ENCODE measurements around the gene CDKN1C. TPM values are rescaled to one million over a fixed set of nuclear protein-coding genes. Genes with fewer than 3 reads are reported as not detected.

Gene CDKN1C
- total RNA-seq = 1.8 and 2.0 TPM in 2 replicates

- peak; percentile 95 for DNase-seq
- peaks cover 34% of the 10 kb centered on the region for H3K27me3 Mint-ChIP-seq
- no peaks in the 10 kb centered on the region for H3K9me3 Mint-ChIP-seq
- H3K36me3 Mint-ChIP-seq (ENCODE audit: low read depth) = no peaks in the 10 kb centered on the region
- peak within 1 kb of the TSS; percentile 89 for H3K4me3 Mint-ChIP-seq
- intact Hi-C loops (cut with micrococcal nuclease) = loop anchor here (2.0 to 10.0 kb wide), 4 partner anchors 45 to 621 kb away; partner anchors contain the start of gene TRPM5
- peak within 1 kb of the TSS; percentile 17 for H3K27ac Mint-ChIP-seq
- H3K4me1 Mint-ChIP-seq = peaks cover 5% of the 10 kb centered on the region
These were observed at the start of gene CDKN1C for GRCh38 chr11:2885678-2886081. TSS of gene CDKN1C (minus strand) at chr11:2885775. CDS start at chr11:2885456, 319 bp downstream.

- Mint-ChIP-seq H3K27me3 (peaks cover 2% of the 10 kb centered on the region), H3K4me1 (peaks cover 17% of the 10 kb centered on the region), H3K9me3 (peaks cover 6% of the 10 kb centered on the region), H3K27ac (no peak overlapping the region), H3K4me3 (no peak overlapping the region), H3K36me3 (ENCODE audit: low read depth) (peaks cover 21% of the 10 kb centered on the region)
- intact Hi-C loops (cut with micrococcal nuclease) = loop anchor here (5.0 kb wide), 1 partner anchor 43 kb away; no protein-coding TSS in a partner anchor
- DNase-seq = no peak
These were observed 49.1 kb upstream of the CDKN1C start for GRCh38 chr11:2934611-2935239.

- intact Hi-C loops (cut with micrococcal nuclease) = loop anchor here (5.0 kb wide), 1 partner anchor 43 kb away; no protein-coding TSS in a partner anchor
- Mint-ChIP-seq H3K4me3 (no peak overlapping the region), H3K4me1 (peaks cover 18% of the 10 kb centered on the region), H3K27me3 (peaks cover 2% of the 10 kb centered on the region), H3K9me3 (peaks cover 5% of the 10 kb centered on the region), H3K36me3 (ENCODE audit: low read depth) (peaks cover 14% of the 10 kb centered on the region), H3K27ac (no peak overlapping the region)
- DNase-seq = no peak
These were observed 48.5 kb upstream of the CDKN1C start for GRCh38 chr11:2934021-2934550.

GRCh38 chr11:2933375-2934020 is 47.9 kb upstream of the CDKN1C start:
- H3K27me3 Mint-ChIP-seq = peaks cover 4% of the 10 kb centered on the region
- peak overlapping the region; percentile 25 for H3K27ac Mint-ChIP-seq
- peaks cover 3% of the 10 kb centered on the region for H3K9me3 Mint-ChIP-seq
- intact Hi-C loops (cut with micrococcal nuclease) = loop anchor here (5.0 kb wide), 1 partner anchor 44 kb away; no protein-coding TSS in a partner anchor
- DNase-seq = peak; percentile 85
- H3K36me3 Mint-ChIP-seq (ENCODE audit: low read depth) = peaks cover 11% of the 10 kb centered on the region
- H3K4me1 Mint-ChIP-seq = peaks cover 20% of the 10 kb centered on the region
- no peak overlapping the region for H3K4me3 Mint-ChIP-seq

GRCh38 chr11:2932850-2933251 is 47.3 kb upstream of the CDKN1C start:
- H3K27me3 Mint-ChIP-seq = peaks cover 9% of the 10 kb centered on the region
- no peak overlapping the region for H3K4me3 Mint-ChIP-seq
- H3K9me3 Mint-ChIP-seq = peaks cover 3% of the 10 kb centered on the region
- no peak overlapping the region for H3K27ac Mint-ChIP-seq
- H3K36me3 Mint-ChIP-seq (ENCODE audit: low read depth) = peaks cover 8% of the 10 kb centered on the region
- DNase-seq = no peak
- peaks cover 26% of the 10 kb centered on the region for H3K4me1 Mint-ChIP-seq
- intact Hi-C loops (cut with micrococcal nuclease) = loop anchor here (5.0 kb wide), 1 partner anchor 44 kb away; no protein-coding TSS in a partner anchor

GRCh38 chr11:2931771-2932738 is 46.5 kb upstream of the CDKN1C start:
- H3K27me3 Mint-ChIP-seq = peaks cover 14% of the 10 kb centered on the region
- peaks cover 29% of the 10 kb centered on the region for H3K4me1 Mint-ChIP-seq
- intact Hi-C loops (cut with micrococcal nuclease) = loop anchor here (2.0 to 5.0 kb wide), 2 partner anchors 45 kb away; no protein-coding TSS in a partner anchor
- peaks cover 3% of the 10 kb centered on the region for H3K36me3 Mint-ChIP-seq (ENCODE audit: low read depth)
- H3K9me3 Mint-ChIP-seq = no peaks in the 10 kb centered on the region
- H3K27ac Mint-ChIP-seq = no peak overlapping the region
- H3K4me3 Mint-ChIP-seq = no peak overlapping the region
- DNase-seq = no peak

- Mint-ChIP-seq H3K9me3 (no peaks in the 10 kb centered on the region), H3K27me3 (peaks cover 17% of the 10 kb centered on the region), H3K27ac (no peak overlapping the region), H3K36me3 (ENCODE audit: low read depth) (peaks cover 3% of the 10 kb centered on the region), H3K4me3 (no peak overlapping the region), H3K4me1 (peaks cover 29% of the 10 kb centered on the region)
- DNase-seq = no peak
- intact Hi-C loops (cut with micrococcal nuclease) = loop anchor here (2.0 to 5.0 kb wide), 2 partner anchors 45 to 46 kb away; no protein-coding TSS in a partner anchor
These were observed 45.8 kb upstream of the CDKN1C start for GRCh38 chr11:2931420-2931746.

GRCh38 chr11:2930704-2931419 is 45.3 kb upstream of the CDKN1C start:
- Mint-ChIP-seq H3K9me3 (no peaks in the 10 kb centered on the region), H3K4me3 (peak overlapping the region; percentile 92), H3K27ac (peak overlapping the region; percentile 89), H3K36me3 (ENCODE audit: low read depth) (peaks cover 3% of the 10 kb centered on the region), H3K27me3 (peaks cover 18% of the 10 kb centered on the region), H3K4me1 (peaks cover 29% of the 10 kb centered on the region)
- peak; percentile 83 for DNase-seq
- intact Hi-C loops (cut with micrococcal nuclease) = loop anchor here (1.0 to 5.0 kb wide), 3 partner anchors 44 to 61 kb away; partner anchors contain the start of gene NAP1L4

- Mint-ChIP-seq H3K4me3 (peak overlapping the region; percentile 92), H3K4me1 (peaks cover 29% of the 10 kb centered on the region), H3K27me3 (peaks cover 18% of the 10 kb centered on the region), H3K27ac (peak overlapping the region; percentile 92), H3K36me3 (ENCODE audit: low read depth) (peaks cover 3% of the 10 kb centered on the region), H3K9me3 (no peaks in the 10 kb centered on the region)
- DNase-seq = peak; percentile 82
- intact Hi-C loops (cut with micrococcal nuclease) = loop anchor here (1.0 to 5.0 kb wide), 4 partner anchors 32 to 62 kb away; partner anchors contain the start of gene NAP1L4
These were observed 44.6 kb upstream of the CDKN1C start for GRCh38 chr11:2929950-2930703.

- Mint-ChIP-seq H3K27ac (peak overlapping the region; percentile 92), H3K27me3 (peaks cover 18% of the 10 kb centered on the region), H3K4me3 (peak overlapping the region; percentile 92), H3K36me3 (ENCODE audit: low read depth) (peaks cover 3% of the 10 kb centered on the region), H3K9me3 (no peaks in the 10 kb centered on the region), H3K4me1 (peaks cover 29% of the 10 kb centered on the region)
- intact Hi-C loops (cut with micrococcal nuclease) = loop anchor here (1.0 kb wide), 1 partner anchor 31 kb away; no protein-coding TSS in a partner anchor
- peak; percentile 86 for DNase-seq
These were observed 44.0 kb upstream of the CDKN1C start for GRCh38 chr11:2929531-2929949.

- H3K4me1 Mint-ChIP-seq = peaks cover 27% of the 10 kb centered on the region
- DNase-seq = peak; percentile 90
- no peaks in the 10 kb centered on the region for H3K9me3 Mint-ChIP-seq
- peak within 1 kb of the TSS; percentile 92 for H3K4me3 Mint-ChIP-seq
- peaks cover 18% of the 10 kb centered on the region for H3K27me3 Mint-ChIP-seq
- peak within 1 kb of the TSS; percentile 92 for H3K27ac Mint-ChIP-seq
- intact Hi-C loops (cut with micrococcal nuclease) = loop anchor here (1.0 kb wide), 1 partner anchor 31 kb away; no protein-coding TSS in a partner anchor
- peaks cover 3% of the 10 kb centered on the region for H3K36me3 Mint-ChIP-seq (ENCODE audit: low read depth)
These were observed 43.3 kb upstream of the CDKN1C start, which contains the start of gene PHLDA2 for GRCh38 chr11:2928605-2929530. TSS of gene PHLDA2 (minus strand) at chr11:2929420. CDS start at chr11:2929364, 56 bp downstream.

Data from activated CD4-positive, alpha-beta T cell treated with anti-CD3 and anti-CD28 coated beads, Interleukin-2, amount 10 ng/mL, durations not matched to agents 24 days and 14 days (primary cell).